ENCODE measurements around the gene PLA2G3.
"Not testable (repeated sequence)": the region's sequence is repeated elsewhere in the genome, so short reads cannot be mapped to it uniquely, and the experiment has no call there.

Gene PLA2G3

DNA sequence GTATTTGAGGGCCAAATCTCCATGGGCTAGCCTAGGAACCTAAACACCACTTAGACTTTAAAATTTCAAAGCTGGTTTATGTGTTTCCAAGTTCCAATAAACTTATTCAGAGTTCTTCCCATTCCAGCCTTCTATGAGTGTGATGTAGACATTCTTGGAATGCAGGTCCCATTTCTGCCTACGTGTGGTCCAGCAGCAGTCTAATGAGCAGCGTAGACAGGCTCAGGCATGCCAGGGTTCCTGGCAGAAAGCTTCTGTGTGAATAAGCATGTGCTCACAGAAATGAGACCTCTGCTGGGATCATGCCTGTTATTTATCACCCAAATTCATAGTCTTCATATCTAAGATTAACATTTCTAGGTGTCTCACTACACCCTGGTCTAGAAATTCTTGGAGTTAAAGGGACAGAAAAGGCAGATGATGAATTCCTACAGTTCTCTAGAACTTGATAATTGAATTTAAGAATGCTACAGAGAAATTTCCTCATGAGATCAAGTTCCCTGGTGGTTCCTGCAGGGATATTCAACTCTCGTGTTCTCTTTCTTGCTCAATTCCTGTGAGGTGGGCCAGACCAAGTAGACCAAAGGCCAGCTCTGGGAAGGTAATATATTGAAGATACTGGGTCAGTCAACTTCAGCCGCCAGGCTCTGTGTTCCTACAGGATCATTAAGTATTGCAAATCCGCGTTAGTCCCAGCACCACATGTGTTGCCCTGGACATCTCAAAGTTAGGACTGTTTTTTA lies 37.3 kb upstream of the PLA2G3 start:
- DNase-seq (ENCODE audit: low read depth): peak; percentile 99
- no peak overlapping the region for H3K4me3 ChIP-seq (ENCODE audit: low read length)
- TF ChIP-seq, protein P1, sequence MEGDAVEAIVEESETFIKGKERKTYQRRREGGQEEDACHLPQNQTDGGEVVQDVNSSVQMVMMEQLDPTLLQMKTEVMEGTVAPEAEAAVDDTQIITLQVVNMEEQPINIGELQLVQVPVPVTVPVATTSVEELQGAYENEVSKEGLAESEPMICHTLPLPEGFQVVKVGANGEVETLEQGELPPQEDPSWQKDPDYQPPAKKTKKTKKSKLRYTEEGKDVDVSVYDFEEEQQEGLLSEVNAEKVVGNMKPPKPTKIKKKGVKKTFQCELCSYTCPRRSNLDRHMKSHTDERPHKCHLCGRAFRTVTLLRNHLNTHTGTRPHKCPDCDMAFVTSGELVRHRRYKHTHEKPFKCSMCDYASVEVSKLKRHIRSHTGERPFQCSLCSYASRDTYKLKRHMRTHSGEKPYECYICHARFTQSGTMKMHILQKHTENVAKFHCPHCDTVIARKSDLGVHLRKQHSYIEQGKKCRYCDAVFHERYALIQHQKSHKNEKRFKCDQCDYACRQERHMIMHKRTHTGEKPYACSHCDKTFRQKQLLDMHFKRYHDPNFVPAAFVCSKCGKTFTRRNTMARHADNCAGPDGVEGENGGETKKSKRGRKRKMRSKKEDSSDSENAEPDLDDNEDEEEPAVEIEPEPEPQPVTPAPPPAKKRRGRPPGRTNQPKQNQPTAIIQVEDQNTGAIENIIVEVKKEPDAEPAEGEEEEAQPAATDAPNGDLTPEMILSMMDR (IDR thresholded peaks at IDR 0.05; ENCODE audit: insufficient read depth, low read depth, low read length, missing control alignments): peak; percentile 13

DNA sequence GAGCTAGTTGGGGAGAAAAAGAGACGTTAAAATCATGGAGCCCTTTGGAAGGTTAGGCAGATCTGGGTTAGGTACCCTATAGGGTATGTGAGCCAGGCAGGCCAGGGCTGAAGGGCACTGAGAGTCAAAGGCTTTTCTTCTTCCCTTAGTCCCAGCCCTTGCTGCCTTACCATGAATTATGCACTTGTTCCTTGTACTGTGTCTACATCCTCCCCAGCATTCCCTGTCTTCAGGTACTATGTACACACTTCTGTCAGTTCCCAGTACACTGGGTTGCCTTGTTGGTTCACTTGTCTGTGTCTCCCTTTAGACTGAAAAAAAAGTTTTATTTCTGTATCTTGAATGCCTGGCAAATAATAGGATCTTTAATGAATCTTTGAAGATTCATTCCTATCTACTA lies 36.6 kb upstream of the PLA2G3 start:
- TF ChIP-seq, protein P1 (IDR thresholded peaks at IDR 0.05; ENCODE audit: insufficient read depth, low read depth, low read length, missing control alignments): no peak
- DNase-seq (ENCODE audit: low read depth): no peak
- H3K4me3 ChIP-seq (ENCODE audit: low read length): no peak overlapping the region

DNA sequence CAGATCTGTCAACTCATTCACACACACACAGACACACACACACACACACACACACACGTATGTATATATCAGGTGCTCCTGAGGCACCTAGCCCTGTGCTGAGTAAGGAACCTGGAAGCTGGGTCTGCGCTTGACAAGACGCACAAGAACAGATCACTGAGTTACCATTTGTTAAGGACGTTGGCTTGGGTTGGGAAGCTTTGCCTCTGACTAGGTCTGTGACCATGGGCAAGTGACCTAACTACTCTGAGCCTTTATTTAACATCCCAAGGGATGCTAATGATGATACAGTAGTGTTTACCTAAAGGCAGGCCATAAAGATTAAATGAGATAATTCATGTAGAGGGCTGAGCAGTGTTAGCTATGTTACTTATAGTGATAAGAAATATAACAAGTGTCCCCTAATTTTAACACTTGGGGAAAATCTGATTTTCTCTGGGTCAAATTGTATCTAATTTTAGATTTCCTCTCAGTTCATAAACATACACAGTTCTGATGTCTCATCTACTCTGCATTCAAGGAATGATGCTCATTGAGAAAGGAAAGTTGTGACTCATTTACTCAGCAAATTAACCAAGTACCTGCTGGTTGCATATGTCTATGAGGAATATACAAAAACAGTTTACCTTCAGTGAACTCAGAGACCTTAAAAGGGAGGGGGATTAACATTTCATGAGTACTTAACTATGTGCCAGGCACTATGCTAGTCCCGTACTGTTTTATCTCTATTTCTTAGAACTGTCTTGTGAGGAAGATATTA lies 33.3 kb upstream of the PLA2G3 start:
- DNase-seq (ENCODE audit: low read depth): peak; percentile 89
- TF ChIP-seq, protein P1 (IDR thresholded peaks at IDR 0.05; ENCODE audit: insufficient read depth, low read depth, low read length, missing control alignments): no peak
- H3K4me3 ChIP-seq (ENCODE audit: low read length): no peak overlapping the region

DNA sequence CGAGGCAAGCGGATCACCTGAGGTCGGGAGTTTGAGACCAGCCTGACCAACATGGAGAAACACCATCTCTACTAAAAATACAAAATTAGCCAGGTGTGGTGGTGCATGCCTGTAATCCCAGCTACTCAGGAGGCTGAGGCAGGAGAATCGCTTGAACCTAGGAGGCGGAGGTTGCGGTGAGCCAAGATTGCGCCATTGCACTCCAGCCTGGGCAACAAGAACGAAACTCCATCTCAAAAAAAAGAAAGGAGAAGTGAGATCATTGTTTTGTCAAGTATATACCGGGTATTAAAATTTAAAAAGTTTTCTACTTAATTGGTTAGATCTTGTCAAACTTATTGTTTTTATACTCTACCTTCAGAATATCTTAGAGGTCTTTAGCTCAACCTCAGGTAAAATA lies 31.4 kb upstream of the PLA2G3 start:
- not testable (repeated sequence) for DNase-seq (ENCODE audit: low read depth); H3K4me3 ChIP-seq (ENCODE audit: low read length)

DNA sequence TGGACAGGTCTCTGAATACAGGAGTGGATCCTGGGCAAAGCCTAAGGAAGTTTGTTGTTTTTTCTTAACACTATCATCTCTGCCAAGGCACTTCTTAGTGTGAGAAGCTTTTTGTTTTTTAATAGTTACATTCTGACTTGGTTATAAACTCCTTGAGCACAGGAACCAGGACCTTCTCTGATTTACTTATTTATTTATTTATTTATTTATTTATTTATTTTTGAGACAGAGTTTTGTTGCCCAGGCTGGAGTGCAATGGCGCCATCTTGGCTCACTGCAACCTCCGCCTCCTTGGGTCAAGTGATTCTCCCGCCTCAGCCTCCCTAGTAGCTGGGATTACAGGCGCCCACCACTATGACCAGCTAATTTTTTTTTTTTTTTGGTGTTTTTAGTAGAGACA lies 30.7 kb upstream of the PLA2G3 start:
- DNase-seq (ENCODE audit: low read depth): no peak
- H3K4me3 ChIP-seq (ENCODE audit: low read length): no peak overlapping the region
- TF ChIP-seq, protein P1 (IDR thresholded peaks at IDR 0.05; ENCODE audit: insufficient read depth, low read depth, low read length, missing control alignments): no peak

DNA sequence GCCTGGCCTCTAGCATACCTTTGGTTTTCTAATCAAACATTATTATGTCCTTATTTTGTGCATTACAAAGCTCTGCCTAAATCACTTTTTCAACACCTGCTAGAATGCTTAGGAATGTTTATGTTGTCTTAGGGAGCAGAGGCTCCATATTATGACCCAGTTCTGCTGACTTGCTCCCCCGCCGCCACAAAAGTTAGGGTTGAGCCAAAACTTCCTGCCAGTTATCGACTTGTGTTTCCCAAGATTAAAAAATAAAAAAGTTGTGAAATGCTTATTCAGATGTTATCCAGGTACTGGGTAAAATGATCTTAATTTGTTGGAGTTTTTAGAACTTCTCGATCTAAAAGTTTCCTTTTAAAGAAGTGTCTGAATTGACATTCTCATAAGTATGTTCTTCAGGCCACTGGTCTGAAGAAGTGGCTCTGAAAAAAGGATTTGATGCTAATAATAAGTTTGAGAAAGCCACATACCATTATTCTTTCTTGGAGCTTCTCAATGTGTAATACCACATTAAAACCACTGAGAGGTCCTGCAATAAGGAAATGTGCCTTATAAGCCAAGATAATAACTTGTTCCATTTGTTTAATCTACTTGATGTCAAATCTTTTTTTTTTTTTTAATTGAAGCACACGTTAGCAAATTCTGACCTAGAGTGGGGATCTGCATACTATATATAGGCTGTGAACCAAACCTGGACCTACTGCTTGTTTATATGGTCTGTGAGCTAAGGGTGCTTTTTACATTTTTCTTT lies 21.9 kb upstream of the PLA2G3 start:
- no peak for DNase-seq (ENCODE audit: low read depth)
- peak overlapping the region; percentile 77 for H3K4me3 ChIP-seq (ENCODE audit: low read length)
- TF ChIP-seq, protein P1 (IDR thresholded peaks at IDR 0.05; ENCODE audit: insufficient read depth, low read depth, low read length, missing control alignments): no peak

DNA sequence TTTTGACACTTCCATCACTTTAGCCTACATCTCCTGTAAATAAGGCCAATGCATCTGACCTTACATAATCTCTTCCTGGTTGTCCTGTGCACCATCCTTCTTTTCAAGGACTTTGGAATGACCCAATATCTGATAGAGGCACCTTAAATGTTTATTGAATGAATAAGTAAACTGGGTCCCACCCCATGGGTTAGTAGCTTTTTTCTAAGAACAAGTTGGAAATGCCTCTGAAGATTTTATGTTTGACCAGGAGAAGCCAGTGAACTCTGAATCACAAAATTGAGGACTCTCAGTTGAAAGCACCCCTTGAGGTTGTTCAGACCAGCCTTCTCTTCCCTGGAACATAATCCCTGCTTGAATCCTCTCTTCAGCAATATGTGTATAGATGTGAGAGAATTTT lies 21.1 kb upstream of the PLA2G3 start:
- H3K4me3 ChIP-seq (ENCODE audit: low read length): peak overlapping the region; percentile 77
- TF ChIP-seq, protein P1 (IDR thresholded peaks at IDR 0.05; ENCODE audit: insufficient read depth, low read depth, low read length, missing control alignments): no peak
- no peak for DNase-seq (ENCODE audit: low read depth)

All from epithelial cell of esophagus (primary cell).